ENCODE measurements around the gene ADAM12. TPM values are rescaled to one million over a fixed set of nuclear protein-coding genes. Genes with fewer than 3 reads are reported as not detected.
A peak's percentile ranks its signal among the peaks of the same experiment; 100 is the strongest.

ADAM12 gene
- polyA plus RNA-seq, 3 donors = 22.5 to 28.1 (median 26.0) TPM

DNA sequence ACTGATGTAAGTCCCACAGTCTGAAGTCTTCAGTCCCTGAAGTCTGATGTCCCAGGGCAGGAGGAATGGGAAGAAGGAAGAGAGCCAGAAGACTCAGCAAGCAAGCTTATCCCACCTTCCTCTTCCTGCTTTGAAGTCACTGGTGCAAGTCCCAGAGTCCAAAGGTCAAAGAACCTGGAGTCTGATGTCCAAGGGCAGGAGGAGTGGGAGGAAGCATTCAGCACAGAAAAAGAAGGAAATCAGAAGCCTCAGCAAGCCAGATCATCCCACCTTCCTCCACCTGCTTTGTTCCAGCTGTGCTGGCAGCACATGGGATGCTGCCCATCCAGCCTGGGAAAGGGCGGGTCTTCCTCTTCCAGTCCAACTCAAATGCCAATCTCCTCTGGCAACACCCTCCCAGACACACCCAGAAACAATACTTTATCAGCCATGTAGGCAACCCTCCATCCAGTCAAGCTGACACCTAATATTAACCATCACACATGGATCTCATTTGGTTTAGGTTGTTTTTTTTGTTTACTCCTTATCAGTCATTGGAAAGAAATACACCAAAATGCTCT lies 50.9 kb downstream of the ADAM12 start:
- DNase-seq (ENCODE audit: extremely low read depth in 1 of 11, low read depth in 9 of 11, low spot score in 4 of 11) = no peak

DNA sequence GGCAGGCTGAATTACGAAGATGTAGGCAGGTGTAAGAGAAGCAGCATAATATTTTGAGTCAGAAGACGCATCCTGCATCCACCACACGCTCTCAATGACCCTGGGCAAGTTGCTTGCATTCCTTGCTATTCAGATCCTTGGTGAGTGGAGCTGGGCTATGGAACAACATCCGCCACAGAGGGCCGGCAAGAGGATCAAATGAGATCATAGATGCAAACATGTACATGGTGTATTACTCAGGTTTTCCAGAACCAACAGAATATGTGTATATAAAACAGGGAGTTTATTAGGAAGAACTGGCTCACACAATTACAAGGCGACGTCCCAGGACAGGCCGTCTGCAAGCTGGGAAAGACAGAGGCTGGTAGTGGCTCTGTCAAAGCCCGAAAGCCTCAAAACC lies 51.5 kb downstream of the ADAM12 start:
- no peak for DNase-seq (ENCODE audit: extremely low read depth in 1 of 11, low read depth in 9 of 11, low spot score in 4 of 11)

- DNase-seq (ENCODE audit: extremely low read depth in 1 of 11, low read depth in 9 of 11, low spot score in 4 of 11) = no peak
Measured at GRCh38 chr10:126334272-126334671, 54.0 kb downstream of the ADAM12 start.

- DNase-seq (ENCODE audit: extremely low read depth in 1 of 11, low read depth in 9 of 11, low spot score in 4 of 11) = no peak
Measured at GRCh38 chr10:126332576-126332975, 55.7 kb downstream of the ADAM12 start.

DNA sequence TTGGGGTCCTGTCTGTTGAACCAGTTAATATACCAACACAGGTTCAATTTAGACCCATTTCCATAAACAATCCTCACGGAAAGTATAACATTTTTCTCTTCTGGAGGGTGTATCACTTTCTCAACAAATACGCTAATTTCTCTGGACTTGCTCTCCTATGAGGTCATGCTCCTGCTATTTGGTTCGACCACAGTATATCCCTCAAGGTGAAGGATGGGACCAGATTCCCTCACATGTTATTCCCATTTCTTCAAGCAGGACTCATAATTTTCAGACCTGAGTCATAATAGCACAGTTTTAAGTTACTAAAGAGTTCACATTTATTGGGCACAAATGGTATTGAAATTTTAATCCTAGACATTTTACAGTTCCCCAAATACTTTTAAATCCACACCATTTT lies 57.2 kb downstream of the ADAM12 start:
- no peak for DNase-seq (ENCODE audit: extremely low read depth in 1 of 11, low read depth in 9 of 11, low spot score in 4 of 11)

DNA sequence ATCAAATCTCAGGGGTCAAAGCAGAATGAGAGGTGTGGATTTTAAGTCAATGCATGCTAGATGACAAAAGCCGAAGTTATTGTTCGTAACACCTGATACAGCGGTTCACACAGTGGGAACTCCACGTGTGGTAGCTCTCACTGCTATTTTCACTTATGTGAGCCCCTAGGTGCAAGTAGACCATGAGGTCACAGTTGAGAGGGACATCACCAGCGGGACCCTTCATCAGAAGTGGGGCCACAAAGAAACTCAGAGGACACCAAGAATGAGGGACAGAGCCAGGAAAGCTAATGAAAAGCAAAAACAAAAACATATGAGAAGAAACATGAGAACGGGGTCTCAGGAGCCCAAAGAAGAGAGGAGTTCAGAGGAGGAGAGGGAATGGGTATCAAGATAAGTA lies 63.5 kb downstream of the ADAM12 start:
- no peak for DNase-seq (ENCODE audit: extremely low read depth in 1 of 11, low read depth in 9 of 11, low spot score in 4 of 11)

DNA sequence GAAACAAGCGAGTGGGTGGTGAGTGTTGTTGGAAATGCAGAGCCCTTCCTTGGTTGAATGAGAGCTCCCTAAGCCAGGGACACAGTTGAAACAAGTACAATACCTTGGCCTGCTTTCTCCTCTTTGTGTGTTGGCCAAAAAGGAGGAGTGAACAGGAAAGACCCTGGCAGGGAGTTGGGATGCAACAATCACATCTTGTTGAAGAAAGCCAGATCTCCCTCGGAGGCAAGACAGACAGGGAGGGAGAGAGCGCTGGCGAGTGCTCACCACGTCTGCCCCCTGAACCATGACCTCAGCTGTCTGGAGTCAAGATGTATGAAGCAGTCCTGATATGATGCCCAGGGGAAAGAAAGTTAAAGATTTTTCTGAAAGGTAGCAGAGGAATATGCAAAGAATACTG lies 66.8 kb downstream of the ADAM12 start:
- no peak for DNase-seq (ENCODE audit: extremely low read depth in 1 of 11, low read depth in 9 of 11, low spot score in 4 of 11)

DNA sequence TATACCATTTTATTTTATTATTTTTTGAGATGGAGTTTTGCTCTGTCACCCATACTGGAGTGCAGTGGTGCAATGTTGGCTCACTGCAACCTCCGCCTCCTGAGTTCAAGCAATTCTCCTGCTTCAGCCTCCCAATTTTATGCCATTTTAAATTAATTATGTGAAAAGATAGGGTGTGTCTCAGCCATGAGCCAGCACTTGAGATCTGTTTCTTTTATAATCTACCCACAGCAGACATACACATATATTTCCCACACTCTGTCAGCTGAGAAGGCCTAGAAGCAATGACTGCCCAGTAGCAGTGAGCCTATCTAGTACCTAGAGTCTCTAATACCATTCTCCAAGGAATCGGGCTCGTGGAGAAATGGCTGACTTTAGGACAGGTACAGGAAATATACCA lies 70.5 kb downstream of the ADAM12 start:
- no peak for DNase-seq (ENCODE audit: extremely low read depth in 1 of 11, low read depth in 9 of 11, low spot score in 4 of 11)

DNA sequence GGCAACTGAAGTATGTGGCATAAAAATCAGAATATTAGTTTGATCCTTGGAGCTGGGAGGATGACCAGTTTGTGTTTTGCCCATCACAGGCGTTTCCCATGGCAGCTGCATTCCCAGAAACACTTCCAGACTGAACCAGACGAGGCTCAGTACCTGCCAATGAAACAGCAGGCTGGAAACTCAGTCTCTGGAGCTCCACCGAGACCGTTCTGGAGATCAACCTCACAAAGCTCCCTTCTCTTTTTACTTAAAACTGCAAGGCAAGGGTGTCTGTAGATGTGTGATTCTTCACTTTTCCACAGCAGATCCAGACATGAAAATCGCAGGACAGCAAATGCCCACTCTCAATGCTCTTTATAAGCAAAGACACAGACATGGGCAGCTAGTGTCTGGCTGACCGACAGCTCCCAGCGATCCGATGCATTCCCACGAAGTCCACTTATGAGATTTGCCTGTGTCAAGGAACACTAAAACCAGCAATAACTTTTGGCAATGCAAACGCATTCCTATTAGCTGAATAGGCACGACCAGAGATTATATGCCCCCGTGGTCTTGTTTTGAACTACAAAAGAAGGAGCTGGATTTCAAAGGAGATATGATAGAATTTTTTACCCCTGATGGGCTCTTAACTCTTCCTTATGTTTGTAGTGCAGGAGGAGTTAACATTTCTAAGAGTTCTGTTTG lies 72.6 kb downstream of the ADAM12 start:
- DNase-seq (ENCODE audit: extremely low read depth in 1 of 11, low read depth in 9 of 11, low spot score in 4 of 11) = no peak

- DNase-seq (ENCODE audit: extremely low read depth in 1 of 11, low read depth in 9 of 11, low spot score in 4 of 11) = no peak
Measured at GRCh38 chr10:126314863-126315493, 73.3 kb downstream of the ADAM12 start.

DNA sequence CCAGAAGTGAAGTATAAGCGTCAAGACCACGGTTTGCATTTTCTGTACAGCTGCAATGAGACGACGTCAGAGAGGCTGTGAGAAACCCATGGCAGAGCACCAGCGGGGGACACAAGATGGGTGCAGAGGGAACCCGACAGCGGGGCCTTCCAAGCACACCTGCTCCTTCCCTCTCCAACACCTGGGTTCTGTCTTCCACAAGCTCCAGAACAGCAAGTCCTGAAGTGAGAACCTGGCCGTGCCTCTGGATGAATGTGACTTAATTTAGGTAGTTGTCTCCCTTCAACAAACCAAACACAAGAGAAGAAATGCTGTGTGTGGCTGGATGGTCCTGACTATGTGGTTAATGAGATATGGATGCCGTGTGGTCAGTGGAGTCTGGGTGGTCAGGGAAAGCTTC lies 76.1 kb downstream of the ADAM12 start:
- DNase-seq (ENCODE audit: extremely low read depth in 1 of 11, low read depth in 9 of 11, low spot score in 4 of 11) = no peak

DNA sequence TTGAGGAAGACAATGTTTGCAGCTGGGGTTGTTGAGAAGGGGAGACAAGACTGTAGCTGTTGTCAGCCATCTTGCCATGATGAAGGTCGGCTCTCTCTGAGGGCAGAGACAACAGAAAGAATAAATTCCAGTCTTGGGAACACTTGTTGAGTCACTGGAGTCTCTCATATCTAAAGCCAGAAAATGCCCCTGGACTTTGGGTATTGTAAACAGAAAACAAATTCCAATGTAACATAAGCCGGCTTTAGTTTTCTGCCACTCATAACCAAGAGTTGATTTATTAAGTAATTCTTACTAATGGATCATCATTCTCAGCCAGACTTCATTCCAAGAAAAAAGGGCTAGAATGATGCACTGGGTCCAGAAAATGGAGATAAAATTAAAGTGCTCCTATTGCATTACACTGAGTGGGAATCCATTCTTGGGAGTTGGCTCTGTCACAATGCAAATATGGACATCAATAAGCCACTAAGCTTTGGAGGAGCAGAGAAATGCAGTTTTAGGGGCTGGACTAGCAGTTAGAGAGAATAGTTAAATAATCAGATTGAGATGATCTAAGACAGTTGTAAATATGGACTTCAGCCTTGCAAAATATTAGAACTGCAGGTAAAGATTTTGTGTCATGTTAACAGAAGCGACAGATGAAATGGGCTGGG lies 78.9 kb downstream of the ADAM12 start:
- no peak for DNase-seq (ENCODE audit: extremely low read depth in 1 of 11, low read depth in 9 of 11, low spot score in 4 of 11)

GRCh38 chr10:126302826-126303665 lies 85.2 kb downstream of the ADAM12 start:
- peak in 1 of 11 donors; percentile 11 for DNase-seq (ENCODE audit: extremely low read depth in 1 of 11, low read depth in 9 of 11, low spot score in 4 of 11)

DNA sequence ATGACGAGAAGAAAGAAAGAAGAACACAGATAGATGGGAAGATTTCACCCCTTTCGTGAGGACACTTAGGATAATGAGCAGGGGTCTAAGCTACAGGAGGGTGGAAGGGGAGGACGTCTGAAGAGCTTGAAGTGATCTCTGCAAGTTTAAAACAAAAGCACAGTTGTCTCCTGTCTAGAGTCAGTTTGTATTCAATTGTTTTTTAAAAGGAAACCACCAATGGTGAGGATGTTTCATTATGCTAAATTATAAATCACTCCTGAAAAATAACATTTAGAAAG lies 85.9 kb downstream of the ADAM12 start:
- no peak for DNase-seq (ENCODE audit: extremely low read depth in 1 of 11, low read depth in 9 of 11, low spot score in 4 of 11)

GRCh38 chr10:126301701-126302475 lies 86.4 kb downstream of the ADAM12 start:
- peak in 6 of 11 donors; percentile 41 to 71 (median 51) for DNase-seq (ENCODE audit: extremely low read depth in 1 of 11, low read depth in 9 of 11, low spot score in 4 of 11)

GRCh38 chr10:126294451-126294850 lies 93.8 kb downstream of the ADAM12 start:
- DNase-seq (ENCODE audit: extremely low read depth in 1 of 11, low read depth in 9 of 11, low spot score in 4 of 11) = peak in 2 of 11 donors; percentile 4 to 16

GRCh38 chr10:126290232-126290631 lies 98.0 kb downstream of the ADAM12 start:
- no peak for DNase-seq (ENCODE audit: extremely low read depth in 1 of 11, low read depth in 9 of 11, low spot score in 4 of 11)

DNA sequence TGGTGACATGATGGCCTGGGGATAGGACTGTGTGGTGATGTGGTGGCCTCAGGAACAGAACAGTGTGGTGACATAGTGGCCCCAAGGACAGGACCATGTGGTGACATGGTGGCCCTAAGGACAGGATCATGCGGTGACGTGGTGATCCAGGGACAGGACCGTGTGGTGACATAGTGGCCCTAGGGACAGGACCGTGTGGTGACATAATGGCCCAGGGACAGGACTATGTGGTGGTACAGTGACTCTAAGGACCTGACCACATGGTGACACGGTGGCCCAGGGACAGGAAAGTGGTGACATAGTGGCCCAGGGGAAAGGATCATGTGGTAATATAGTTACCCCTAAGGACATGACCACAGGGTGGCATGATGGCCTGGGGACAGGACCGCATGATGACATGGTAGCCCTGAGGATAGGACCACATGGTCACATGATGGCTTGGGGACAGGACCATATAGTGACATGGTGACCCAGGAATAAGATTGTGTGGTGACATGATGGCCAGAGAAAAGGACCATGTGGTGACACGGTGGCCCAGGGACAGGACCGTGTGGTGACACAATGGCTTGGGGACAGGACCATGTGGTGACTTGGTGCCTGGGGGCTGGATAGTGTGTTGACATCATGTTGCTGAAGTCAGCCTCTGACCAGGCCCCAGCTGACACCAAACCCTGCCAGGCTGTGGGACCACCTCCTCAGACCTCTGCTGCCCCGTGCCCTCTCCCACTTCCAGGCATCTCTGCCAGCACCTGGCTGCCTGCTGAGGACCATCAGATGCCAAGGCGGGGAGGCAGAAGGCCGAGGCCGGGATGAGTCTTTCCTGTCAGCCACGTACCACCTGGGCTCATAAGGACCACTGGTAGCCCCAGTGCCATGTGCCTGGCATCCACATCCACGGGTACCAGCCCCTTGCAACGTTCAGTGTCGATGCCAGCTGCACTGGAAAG lies 99.5 kb downstream of the ADAM12 start:
- DNase-seq (ENCODE audit: extremely low read depth in 1 of 11, low read depth in 9 of 11, low spot score in 4 of 11) = no peak
